ENCODE data around the gene C10orf71.

Gene C10orf71

GRCh38 chr10:49318755-49319154 lies 19.8 kb downstream of the C10orf71 start:
- no peak for DNase-seq (ENCODE audit: low read depth in 2 of 2)

GRCh38 chr10:49319206-49319605 lies 20.2 kb downstream of the C10orf71 start:
- DNase-seq (ENCODE audit: low read depth in 2 of 2) = no peak

GRCh38 chr10:49320191-49320590 lies 21.2 kb downstream of the C10orf71 start:
- DNase-seq (ENCODE audit: low read depth in 2 of 2) = no peak

- no peak for DNase-seq (ENCODE audit: low read depth in 2 of 2)
These were observed 22.1 kb downstream of the C10orf71 start for GRCh38 chr10:49321021-49321420.

DNA sequence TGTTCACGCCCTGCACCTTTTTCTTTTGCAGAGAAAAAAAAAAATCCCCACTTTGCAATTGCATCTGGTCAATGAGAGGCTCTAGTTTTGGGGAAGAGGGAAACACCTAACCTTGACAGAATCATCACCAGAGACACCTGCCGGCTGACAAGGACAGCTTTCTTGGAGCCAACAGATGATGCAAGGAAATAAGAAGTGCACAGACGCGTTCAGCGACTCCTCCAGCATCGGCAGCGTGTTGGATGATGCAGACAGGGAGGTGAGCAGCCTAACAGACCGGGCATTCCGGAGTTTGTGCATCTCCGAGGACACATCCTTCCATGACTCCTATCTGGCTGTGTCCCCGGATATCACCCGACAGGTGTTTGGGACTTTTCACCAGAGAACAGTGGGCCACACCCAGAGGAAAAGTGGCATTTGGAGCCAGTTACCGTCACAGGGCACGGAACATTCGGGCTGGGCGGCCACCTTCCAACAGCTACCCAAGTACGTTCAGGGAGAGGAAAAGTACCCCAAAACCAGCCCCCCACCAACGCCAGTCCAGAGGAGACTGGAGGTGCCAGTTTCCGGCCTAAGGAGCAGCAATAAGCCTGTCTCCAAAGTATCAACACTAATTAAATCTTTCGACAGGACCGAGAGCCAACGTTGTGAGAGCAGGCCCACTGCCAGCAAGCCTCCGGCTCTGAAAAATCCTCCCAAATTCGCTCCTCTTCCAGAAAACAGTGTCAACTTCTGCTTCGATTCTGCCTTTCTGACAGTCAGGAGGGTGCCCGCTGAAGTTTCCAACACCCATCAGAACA lies 23.6 kb downstream of the C10orf71 start:
- DNase-seq (ENCODE audit: low read depth in 2 of 2) = no peak

DNA sequence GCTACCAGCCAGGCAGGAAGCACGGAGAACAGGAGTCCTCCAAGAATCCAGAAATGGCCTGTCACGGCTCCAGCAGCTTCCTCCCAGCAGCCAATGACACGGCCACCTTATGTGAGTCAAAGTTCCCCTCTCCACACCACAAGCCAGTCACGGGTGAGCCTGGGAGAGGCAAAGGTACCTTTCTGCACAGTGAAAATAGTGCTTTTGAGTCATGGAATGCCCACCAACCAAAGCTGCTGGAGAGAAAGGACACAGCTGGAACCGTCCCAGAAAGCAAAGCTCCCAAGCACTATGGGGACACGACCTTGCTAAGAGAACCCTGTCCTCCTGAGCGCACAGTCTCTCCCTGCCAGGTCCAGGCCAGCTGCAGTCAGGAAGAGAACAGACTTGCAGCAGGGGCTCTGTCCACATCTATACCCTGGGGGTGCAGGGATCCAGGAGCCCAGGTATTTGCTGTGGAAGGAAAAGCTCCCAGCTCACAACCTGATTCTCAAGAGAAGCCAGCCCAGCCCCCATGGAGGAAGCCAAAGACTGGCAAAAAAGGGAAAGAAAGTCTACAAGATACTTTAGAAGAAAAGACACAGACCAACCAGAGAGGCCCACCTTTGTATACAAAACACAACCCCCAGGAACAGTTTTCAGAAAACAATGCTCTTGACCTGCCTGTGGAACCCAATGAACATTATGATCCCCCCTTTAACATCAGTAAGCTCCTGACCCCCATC lies 24.4 kb downstream of the C10orf71 start:
- DNase-seq (ENCODE audit: low read depth in 2 of 2) = no peak

GRCh38 chr10:49323896-49324270 lies 24.9 kb downstream of the C10orf71 start:
- no peak for DNase-seq (ENCODE audit: low read depth in 2 of 2)

DNA sequence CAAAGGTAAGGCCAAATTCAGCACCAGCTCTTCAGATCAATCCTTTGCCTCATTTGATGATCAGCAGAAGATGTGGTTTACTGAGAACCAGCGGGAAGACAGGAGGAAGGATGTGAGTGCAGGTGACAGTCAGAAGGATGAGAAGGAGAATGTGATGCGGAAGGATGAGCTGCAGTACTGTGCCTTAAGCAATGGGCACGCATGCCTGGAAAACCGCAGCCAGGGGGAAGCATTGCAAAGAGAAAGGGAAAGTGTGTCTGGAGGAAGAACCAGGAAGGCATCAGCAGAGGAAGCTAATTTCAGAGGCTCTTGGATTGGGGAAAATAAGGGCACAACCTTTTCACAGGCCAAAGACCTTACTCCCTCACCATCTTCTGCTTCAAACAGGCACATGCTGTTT lies 25.7 kb downstream of the C10orf71 start:
- DNase-seq (ENCODE audit: low read depth in 2 of 2) = no peak

GRCh38 chr10:49325131-49325915 lies 26.4 kb downstream of the C10orf71 start:
- DNase-seq (ENCODE audit: low read depth in 2 of 2) = no peak

GRCh38 chr10:49325916-49326783 lies 27.2 kb downstream of the C10orf71 start:
- DNase-seq (ENCODE audit: low read depth in 2 of 2) = no peak

GRCh38 chr10:49327036-49327813 lies 28.3 kb downstream of the C10orf71 start:
- no peak for DNase-seq (ENCODE audit: low read depth in 2 of 2)

DNA sequence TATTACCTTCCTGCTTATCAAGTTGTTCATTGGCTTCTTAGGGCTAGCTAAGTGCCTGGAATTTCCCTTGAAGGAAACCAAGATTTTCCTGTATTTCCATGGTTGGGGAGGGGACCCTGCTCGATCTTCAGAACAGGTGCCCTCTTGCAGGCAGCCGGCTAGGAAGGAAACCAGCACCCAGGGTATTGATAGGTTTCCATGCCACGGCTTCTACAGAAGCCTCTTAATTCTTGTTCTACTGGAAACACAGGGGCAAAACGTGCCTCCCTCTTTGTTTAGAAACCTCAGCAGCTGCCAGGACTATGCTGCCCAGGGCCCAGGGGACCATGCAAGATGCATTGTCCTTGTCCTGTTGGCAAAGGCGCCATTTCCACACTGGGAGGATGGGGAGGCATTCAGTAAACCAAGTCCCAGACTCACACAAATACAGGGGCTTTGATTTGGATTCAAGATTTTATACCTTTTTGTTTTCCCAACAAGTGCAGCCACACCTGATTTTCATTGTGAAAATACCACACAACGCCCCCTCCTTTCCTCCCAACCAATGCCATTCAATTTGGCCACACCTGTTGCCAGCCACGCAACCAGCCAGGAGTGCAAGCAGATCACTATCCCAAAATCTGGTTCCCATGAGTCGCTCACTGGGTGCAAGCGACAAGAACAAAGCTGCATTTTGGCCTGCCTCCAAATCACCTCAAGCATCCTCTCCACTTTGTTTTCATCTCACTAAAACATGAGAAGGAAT lies 29.6 kb downstream of the C10orf71 start:
- no peak for DNase-seq (ENCODE audit: low read depth in 2 of 2)

DNA sequence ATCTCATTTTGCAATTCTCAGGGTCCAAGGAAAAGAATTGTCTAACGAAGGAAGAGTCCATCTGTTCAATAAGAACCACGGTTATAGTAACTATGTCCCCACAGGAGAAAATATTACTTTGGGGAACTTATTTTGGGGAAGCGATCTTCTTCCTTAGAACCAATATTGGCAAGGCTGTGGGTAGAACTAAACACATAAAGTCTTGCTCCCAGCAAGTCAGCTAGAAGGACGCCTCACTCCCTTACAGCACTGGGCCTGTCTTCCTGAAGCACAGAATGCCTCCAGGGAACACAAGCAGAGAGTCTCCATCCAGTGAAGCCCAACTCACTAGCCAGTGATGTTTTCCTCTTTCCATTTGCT lies 30.2 kb downstream of the C10orf71 start:
- no peak for DNase-seq (ENCODE audit: low read depth in 2 of 2)

DNA sequence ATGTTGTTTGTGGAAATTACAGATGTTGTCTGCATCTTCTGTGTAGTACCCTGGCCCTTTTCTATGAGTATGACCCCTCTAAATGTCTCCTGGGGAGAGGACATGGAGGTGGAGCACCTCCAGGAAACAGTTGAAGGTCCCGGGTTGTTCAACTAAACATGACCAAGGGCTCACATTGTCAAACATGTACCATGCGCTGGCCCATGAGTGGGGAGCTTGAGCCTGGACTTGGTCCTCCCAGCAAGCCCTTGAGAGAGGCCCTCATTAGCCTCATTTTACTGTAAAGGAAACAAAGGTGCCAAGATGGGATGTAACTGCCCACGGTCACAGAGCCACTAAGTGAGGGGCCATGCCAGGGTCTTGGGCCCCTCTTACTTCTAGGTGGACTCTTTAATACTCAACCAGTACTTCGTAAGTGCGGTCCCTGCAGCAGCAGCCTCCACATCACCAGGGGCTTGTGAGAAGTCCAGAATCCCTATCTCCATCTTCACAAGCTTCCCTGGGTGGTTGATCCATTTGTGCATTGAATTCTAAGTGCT lies 31.2 kb downstream of the C10orf71 start:
- DNase-seq (ENCODE audit: low read depth in 2 of 2) = no peak

GRCh38 chr10:49331431-49331830 lies 32.5 kb downstream of the C10orf71 start:
- DNase-seq (ENCODE audit: low read depth in 2 of 2) = no peak

- DNase-seq (ENCODE audit: low read depth in 2 of 2) = no peak
These were observed 33.4 kb downstream of the C10orf71 start for GRCh38 chr10:49332333-49332732.

GRCh38 chr10:49332768-49333167 lies 33.8 kb downstream of the C10orf71 start:
- no peak for DNase-seq (ENCODE audit: low read depth in 2 of 2)

DNA sequence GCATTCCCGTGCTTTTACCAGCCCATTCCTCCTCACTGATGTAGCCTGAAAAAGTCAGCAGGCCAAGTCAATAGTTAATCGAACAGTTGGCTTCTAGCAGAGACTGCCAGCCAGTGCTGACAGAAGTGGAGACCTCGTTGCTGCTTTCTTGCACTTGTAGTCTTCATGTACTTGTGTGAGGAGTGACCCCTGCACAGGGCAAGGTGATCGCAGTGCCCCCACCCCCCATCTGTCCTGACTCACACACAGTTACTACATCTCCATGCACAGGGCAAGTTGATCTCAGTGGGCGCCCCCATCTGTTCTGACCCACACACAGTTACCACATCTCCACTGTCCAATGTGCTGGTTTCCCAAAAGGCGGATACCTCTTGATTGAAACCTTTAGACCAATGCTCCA lies 34.2 kb downstream of the C10orf71 start:
- DNase-seq (ENCODE audit: low read depth in 2 of 2) = no peak

DNA sequence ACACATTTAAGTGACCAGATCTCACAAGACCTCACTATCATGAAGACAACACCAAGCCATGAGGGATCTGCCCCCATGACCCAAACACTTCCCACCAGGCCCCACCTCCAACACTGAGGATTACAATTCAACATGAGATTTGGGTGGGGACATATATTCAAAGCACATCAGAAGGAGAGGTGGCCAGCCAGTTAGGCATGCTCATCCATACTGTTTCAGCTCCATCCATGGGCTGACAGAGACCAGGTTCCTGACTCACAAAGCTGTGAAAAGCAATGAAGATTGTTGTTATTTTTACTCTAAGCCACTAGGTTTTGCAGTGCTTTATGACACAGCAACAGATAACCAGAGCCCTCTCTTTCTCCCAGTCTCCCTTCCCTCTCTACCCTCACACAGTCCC lies 36.0 kb downstream of the C10orf71 start:
- DNase-seq (ENCODE audit: low read depth in 2 of 2) = no peak

All from stimulated activated CD4-positive, alpha-beta T cell treated with anti-CD3 and anti-CD28 coated beads, Interleukin-1b, Interleukin-23, amount 100 ng/mL, for 1 hour (primary cell).